GM12873 (cell line): Measurements from ENCODE around the gene NOTUM.
A peak's percentile ranks its signal among the peaks of the same experiment; 100 is the strongest.

Source experiments
- CTCF ChIP-seq: IDR thresholded peaks from 2 replicates; pipeline ENCODE4 v1.5.1; 2012; ENCODE audit warnings: low read depth, mild to moderate bottlenecking, moderate library complexity, low read length, control low read depth; ENCODE audit not compliant: insufficient read depth; ENCODE audit errors: missing control alignments

The NOTUM gene

GRCh38 chr17:81960130-81960958, 643 bp downstream of the NOTUM start:
- TF ChIP-seq CTCF = no peak

GRCh38 chr17:81959362-81960129, 1.4 kb downstream of the NOTUM start:
- TF ChIP-seq CTCF = peak; percentile 79

GRCh38 chr17:81958633-81959342, 2.2 kb downstream of the NOTUM start:
- TF ChIP-seq CTCF = no peak

GRCh38 chr17:81957691-81958432, 3.1 kb downstream of the NOTUM start:
- no peak for TF ChIP-seq CTCF

- TF ChIP-seq CTCF = no peak
These were observed 4.1 kb downstream of the NOTUM start for GRCh38 chr17:81956607-81957589.

GRCh38 chr17:81955756-81956544, 5.0 kb downstream of the NOTUM start:
- no peak for TF ChIP-seq CTCF
